Naive thymus-derived CD4-positive, alpha-beta T cell (primary cell): ENCODE data around the gene MICAL3. TPM values are rescaled to one million over a fixed set of nuclear protein-coding genes. Genes with fewer than 3 reads are reported as not detected.

Source experiments
- microRNA-seq: library from miRNA; unstranded; fragments of <30 nt; microRNA quantifications from one replicate; pipeline ENCODE4 v1.2.0, GENCODE V29; 2022; ENCODE audit warnings: borderline microRNAs expressed
- polyA plus RNA-seq, 2 donors: library from polyadenylated mRNA; unstranded; fragments of 300-500 nt; fragmentation: Illumina TruSeq; gene quantifications; one replicate each; pipeline ENCODE4 v1.2.3, GENCODE V29; 2021
- total RNA-seq, 6 experiments: library from RNA in 5 of 6; stranded (reverse) in 5 of 6; gene quantifications; 1 replicate in 5 of 6; 2 replicates in 1 of 6; pipeline ENCODE4 v1.2.3 and lab custom pipeline; 2021 to 2026

MICAL3 gene
- total and polyA plus RNA-seq, 7 experiments from 2014 or later: 0.28 to 43.9 (median 11.4) TPM

Small RNA genes within 50 kb of the gene (microRNA-seq; reads per million reads assigned to microRNA genes)
- gene MIR3198-1 (not detected), gene MIR648 (not detected)

Other genes with a start within 250 kb of the MICAL3 start
- gene PEX26, start 53.4 kb upstream of the MICAL3 start, total RNA-seq: 10 to 100 TPM; 30.1 to 42.8 (median 35.5) TPM
- 1 to 10 TPM; 3.8 to 4.1 TPM for gene PEX26, start 53.4 kb upstream of the MICAL3 start, polyA plus RNA-seq
- gene TUBA8, start 86.2 kb upstream of the MICAL3 start, total RNA-seq: 1 to 10 TPM; 1.6 to 3.5 (median 3.2) TPM
- gene TUBA8, start 86.2 kb upstream of the MICAL3 start, polyA plus RNA-seq: under 1 TPM; 0.33 to 0.39 TPM
- 10 to 100 TPM in 1 of 5 experiments, 1 to 10 TPM in 4; 2.1 to 52.9 (median 2.9) TPM for gene USP18, start 125.6 kb upstream of the MICAL3 start, total RNA-seq
- 1 to 10 TPM; 7.1 to 9.9 TPM for gene USP18, start 125.6 kb upstream of the MICAL3 start, polyA plus RNA-seq